Hepatic stellate cell (primary cell): Measurements from ENCODE around the gene GARNL3.

Experiments
- DNase-seq: peaks from one replicate; pipeline ENCODE4 v3.0.0; 2011; ENCODE audit warnings: low spot score

GARNL3 gene

GRCh38 chr9:127233550-127233949 lies 31.0 kb upstream of the GARNL3 start:
- DNase-seq, result no peak

- no peak for DNase-seq
Measured at GRCh38 chr9:127233989-127234388, 30.6 kb upstream of the GARNL3 start.

- no peak for DNase-seq
Measured at GRCh38 chr9:127237801-127238200, 26.8 kb upstream of the GARNL3 start.

GRCh38 chr9:127241354-127241753 lies 23.2 kb upstream of the GARNL3 start:
- no peak for DNase-seq

GRCh38 chr9:127244609-127245601 lies 19.7 kb upstream of the GARNL3 start:
- peak; percentile 97 for DNase-seq

GRCh38 chr9:127245637-127246164 lies 18.9 kb upstream of the GARNL3 start:
- no peak for DNase-seq

GRCh38 chr9:127248241-127248640 lies 16.3 kb upstream of the GARNL3 start:
- DNase-seq, result no peak

- DNase-seq, result no peak
Measured at GRCh38 chr9:127249877-127250276, 14.7 kb upstream of the GARNL3 start.

- DNase-seq, result no peak
Measured at GRCh38 chr9:127250896-127251391, 13.6 kb upstream of the GARNL3 start.

GRCh38 chr9:127252410-127253318 lies 11.9 kb upstream of the GARNL3 start:
- DNase-seq, result no peak

- DNase-seq, result no peak
Measured at GRCh38 chr9:127253446-127253845, 11.1 kb upstream of the GARNL3 start.

- DNase-seq, result no peak
Measured at GRCh38 chr9:127255692-127256091, 8.9 kb upstream of the GARNL3 start.

GRCh38 chr9:127256324-127256723 lies 8.2 kb upstream of the GARNL3 start:
- DNase-seq, result no peak

GRCh38 chr9:127258606-127259471 lies 5.7 kb upstream of the GARNL3 start:
- DNase-seq, result no peak

- no peak for DNase-seq
Measured at GRCh38 chr9:127262602-127263001, 2.0 kb upstream of the GARNL3 start.

GRCh38 chr9:127263237-127263636 lies 1.3 kb upstream of the GARNL3 start:
- no peak for DNase-seq

- no peak for DNase-seq
Measured at GRCh38 chr9:127263664-127264063, 910 bp upstream of the GARNL3 start.

GRCh38 chr9:127267793-127268525 lies 3.4 kb downstream of the GARNL3 start:
- DNase-seq, result no peak

GRCh38 chr9:127269449-127269848 lies 4.9 kb downstream of the GARNL3 start:
- DNase-seq, result no peak

- DNase-seq, result no peak
Measured at GRCh38 chr9:127273326-127273725, 8.8 kb downstream of the GARNL3 start.

- DNase-seq, result no peak
Measured at GRCh38 chr9:127277099-127277498, 12.5 kb downstream of the GARNL3 start.
